Transverse colon (tissue), 4 donors: ENCODE results near the gene TPM1. TPM values are rescaled to one million over a fixed set of nuclear protein-coding genes. Genes with fewer than 3 reads are reported as not detected.

Source experiments
- DNase-seq: peaks from one replicate; pipeline ENCODE4 v3.0.0-alpha.2; 2019
- H3K27ac ChIP-seq, 4 donors: fragments of 200-600 bp; sonication (generic); 2 replicates each; pipeline ENCODE4 v1.5.1; 2016 to 2018; ENCODE audit warnings: inconsistent platforms in 4 of 4
- H3K27me3 ChIP-seq: fragments of 200-600 bp; sonication (generic); 2 replicates; pipeline ENCODE4 v1.5.1; 2017; ENCODE audit warnings: inconsistent platforms
- H3K36me3 ChIP-seq, 4 donors: fragments of 200-600 bp; sonication (generic); 2 replicates each; pipeline ENCODE4 v1.5.1; 2017 to 2019; ENCODE audit warnings: inconsistent platforms in 4 of 4
- H3K4me1 ChIP-seq, 4 donors: fragments of 200-600 bp; sonication (generic); 2 replicates each; pipeline ENCODE4 v1.5.1; 2017 to 2020; ENCODE audit warnings: inconsistent platforms in 4 of 4
- H3K4me3 ChIP-seq, 4 donors: fragments of 200-600 bp; sonication (generic); 1 replicate in 1 of 4; 2 replicates in 3 of 4; pipeline versions ENCODE4 v1.5.1 to v1.6.1; 2017 to 2019; ENCODE audit warnings: inconsistent platforms in 4 of 4
- H3K9me3 ChIP-seq, 2 donors: fragments of 200-600 bp; sonication (generic); 2 replicates each; pipeline ENCODE4 v1.5.1; 2017 to 2019; ENCODE audit warnings: inconsistent platforms in 2 of 2
- CTCF ChIP-seq, 5 experiments: fragments of 200-600 bp in 3 of 5; fragments of 450-650 bp in 2 of 5; sonication (generic) in 3 of 5; IDR thresholded peaks; 1 replicate in 2 of 5; 2 replicates in 3 of 5; pipeline ENCODE4 v1.5.1; 2016 to 2017; ENCODE audit warnings: antibody characterized with exemption in 5 of 5, inconsistent platforms in 3 of 5, mild to moderate bottlenecking in 2 of 5, moderate library complexity in 1 of 5
- EP300 ChIP-seq: sonication (generic); formaldehyde crosslinking; IDR thresholded peaks from one replicate; pipeline ENCODE4 v1.6.1; 2017; ENCODE audit warnings: antibody characterized with exemption, low read depth
- POLR2A ChIP-seq: fragments of 450-650 bp; IDR thresholded peaks from one replicate; pipeline ENCODE4 v1.6.1; 2016; ENCODE audit warnings: antibody characterized with exemption, mild to moderate bottlenecking, moderate library complexity
- POLR2AphosphoS5 ChIP-seq, 3 donors: sonication (generic); formaldehyde crosslinking; IDR thresholded peaks; one replicate each; pipeline ENCODE4 v1.6.1; 2016; ENCODE audit warnings: antibody characterized with exemption in 3 of 3
- WGBS, 2 donors: methylation state at CpG; one replicate each; pipeline ENCODE4 v1.1.5; 2018; ENCODE audit warnings: low coverage in 1 of 2; 5-methylcytosine and 5-hydroxymethylcytosine counted together
- in situ Hi-C, 4 donors: fragments of 200-750 bp; cut with MboI; loops; one replicate each; pipeline versions ENCODE4 v1.15.0 to v1.15.1; 2017; ENCODE audit warnings: low sequenced_read_pairs in 3 of 4, low pct_ligation_motif_present in 1 of 4, low pct_unique_long_range_greater_than_20kb in 1 of 4
- intact Hi-C: fragments of 100-400 bp; cut with DNase I; formaldehyde crosslinking; loops from one replicate; pipeline ENCODE4 v1.15.1; 2023; ENCODE audit warnings: low total_unique reads
- total RNA-seq, 4 donors: library from RNA; depleted of rRNA; stranded (reverse); fragments of >200 nt; gene quantifications; one replicate each; pipeline ENCODE4 v1.1.0, GENCODE V29; 2016

Gene TPM1
- total RNA-seq, 4 donors from 2014 or later = 775 to 2,480 (median 1,140) TPM

GRCh38 chr15:62999923-63000561 lies 42.5 kb upstream of the TPM1 start:
- in situ Hi-C loops (no loop called here), intact Hi-C loops (no loop called here)
- Histone ChIP-seq H3K9me3 (no peaks in the 10 kb centered on the region), H3K36me3 (no peaks in the 10 kb centered on the region), H3K27me3 (no peaks in the 10 kb centered on the region), H3K4me1 (peaks cover 0 to 14% (median 3%) of the 10 kb centered on the region in 4 donors), H3K27ac (no peak overlapping the region), H3K4me3 (no peak overlapping the region)
- no peak for DNase-seq
- TF ChIP-seq POLR2AphosphoS5 (IDR thresholded peaks at IDR 0.05) (no peak), EP300 (no peak), CTCF (IDR thresholded peaks at IDR 0.05) (no peak), POLR2A (no peak)
- 92 to 100% methylated on average over 1 to 12 of the region's 12 CpGs for WGBS, 2 donors

- Histone ChIP-seq H3K27ac (no peak overlapping the region), H3K36me3 (no peaks in the 10 kb centered on the region), H3K27me3 (no peaks in the 10 kb centered on the region), H3K4me1 (peaks cover 0 to 14% (median 3%) of the 10 kb centered on the region in 4 donors), H3K9me3 (no peaks in the 10 kb centered on the region), H3K4me3 (no peak overlapping the region)
- intact Hi-C loops (no loop called here), in situ Hi-C loops (no loop called here)
- DNase-seq = no peak
- 74 to 79% methylated on average over 3 of the region's 3 CpGs for WGBS, 2 donors
- TF ChIP-seq POLR2A = no peak
- no peak for TF ChIP-seq POLR2AphosphoS5 (IDR thresholded peaks at IDR 0.05)
- no peak for TF ChIP-seq EP300
- TF ChIP-seq CTCF (IDR thresholded peaks at IDR 0.05) = no peak
Observed at GRCh38 chr15:63000706-63001105, 41.8 kb upstream of the TPM1 start.

GRCh38 chr15:63004211-63004610 lies 38.3 kb upstream of the TPM1 start:
- Histone ChIP-seq H3K4me1 (peaks cover 0 to 3% (median under 1%) of the 10 kb centered on the region in 4 donors), H3K36me3 (no peaks in the 10 kb centered on the region), H3K27me3 (no peaks in the 10 kb centered on the region), H3K4me3 (no peak overlapping the region), H3K27ac (no peak overlapping the region), H3K9me3 (no peaks in the 10 kb centered on the region)
- no peak for DNase-seq
- intact Hi-C loops (no loop called here), in situ Hi-C loops (no loop called here)
- TF ChIP-seq POLR2AphosphoS5 (IDR thresholded peaks at IDR 0.05) = no peak
- no peak for TF ChIP-seq CTCF (IDR thresholded peaks at IDR 0.05)
- TF ChIP-seq EP300 = no peak
- TF ChIP-seq POLR2A = no peak
- WGBS, 2 donors = 92% methylated on average over 2 of the region's 2 CpGs; no CpG with 5 or more reads in 1 of the 2 donors

GRCh38 chr15:63006032-63006878 lies 36.3 kb upstream of the TPM1 start:
- 56 to 58% methylated on average over 4 to 8 of the region's 8 CpGs for WGBS, 2 donors

More at GRCh38 chr15:63006032-63006878, 36.3 kb upstream of the TPM1 start:
- in situ Hi-C loops = no loop called here
- Histone ChIP-seq H3K9me3 (no peaks in the 10 kb centered on the region), H3K27me3 (no peaks in the 10 kb centered on the region), H3K27ac (no peak overlapping the region), H3K4me1 (no peaks in the 10 kb centered on the region), H3K4me3 (no peak overlapping the region), H3K36me3 (no peaks in the 10 kb centered on the region)
- no peak for DNase-seq
- intact Hi-C loops = no loop called here
- no peak for TF ChIP-seq EP300
- TF ChIP-seq CTCF (IDR thresholded peaks at IDR 0.05) = no peak
- TF ChIP-seq POLR2AphosphoS5 (IDR thresholded peaks at IDR 0.05) = no peak
- no peak for TF ChIP-seq POLR2A
